Measurements from ENCODE around the gene TRMT13. TPM values are rescaled to one million over a fixed set of nuclear protein-coding genes. Genes with fewer than 3 reads are reported as not detected.
A peak's percentile ranks its signal among the peaks of the same experiment; 100 is the strongest.
"Not testable (repeated sequence)": the region's sequence is repeated elsewhere in the genome, so short reads cannot be mapped to it uniquely, and the experiment has no call there.

The TRMT13 gene
- total RNA-seq, 1 donor from 2014 or later, result 28.8 TPM

DNA sequence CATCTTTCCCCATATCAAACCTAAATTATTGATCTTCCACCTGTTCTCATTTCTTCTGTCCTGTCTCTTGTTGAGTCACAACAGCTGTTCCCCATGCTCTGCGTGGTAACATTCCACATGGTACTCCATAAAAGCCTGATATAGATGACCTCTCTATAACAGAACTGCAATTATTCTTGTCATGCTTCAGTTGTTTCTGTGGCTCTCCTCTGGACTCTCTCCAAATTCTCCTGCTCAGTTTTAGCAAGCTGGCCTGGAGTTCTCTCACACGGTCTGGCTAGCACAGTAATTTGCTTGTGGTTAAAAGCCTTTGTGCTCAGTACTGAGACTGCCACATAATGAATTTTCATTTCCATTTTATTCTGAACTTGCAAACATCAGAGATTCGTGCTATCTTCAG is 55.7 kb downstream of the TRMT13 start:
- Histone ChIP-seq H3K36me3 (no peaks in the 10 kb centered on the region), H3K4me3 (no peak overlapping the region), H3K79me2 (ENCODE audit: low read depth) (no peaks in the 10 kb centered on the region), H3K9ac (no peak overlapping the region), H2AFZ (replicated peaks) (no peak overlapping the region), H3K4me2 (no peak overlapping the region), H3K27me3 (no peaks in the 10 kb centered on the region), H4K20me1 (ENCODE audit: low read depth) (no peaks in the 10 kb centered on the region), H3K27ac (no peak overlapping the region), H3K4me1 (peaks cover 7% of the 10 kb centered on the region), H3K9me3 (ENCODE audit: low read depth) (no peaks in the 10 kb centered on the region), H3F3A (ENCODE audit: low read depth) (peaks cover 5% of the 10 kb centered on the region)
- TF ChIP-seq EZH2 (IDR thresholded peaks at IDR 0.05), result no peak
- TF ChIP-seq EZH2phosphoT487 (IDR thresholded peaks at IDR 0.05), result no peak
- TF ChIP-seq CTCF (IDR thresholded peaks at IDR 0.05), result no peak
- peaks cover 4% of the 10 kb centered on the region for H3K36me3 Mint-ChIP-seq
- H3K4me1 Mint-ChIP-seq, result peaks cover 4% of the 10 kb centered on the region
- H3K4me3 Mint-ChIP-seq, result no peak overlapping the region
- no peaks in the 10 kb centered on the region for H3K9me3 Mint-ChIP-seq
- no peak for DNase-seq (ENCODE audit: low spot score)
- no peak overlapping the region for H3K27ac Mint-ChIP-seq
- no peaks in the 10 kb centered on the region for H3K27me3 Mint-ChIP-seq (ENCODE audit: insufficient read depth, low read depth)

GRCh38 chr1:100198596-100198995 is 65.6 kb downstream of the TRMT13 start:
- peak overlapping the region; percentile 78 for H3K27ac Mint-ChIP-seq
- no peak overlapping the region for H3K4me3 Mint-ChIP-seq
- H3F3A ChIP-seq (ENCODE audit: low read depth), result peaks cover 5% of the 10 kb centered on the region

GRCh38 chr1:100200060-100200459 is 67.1 kb downstream of the TRMT13 start:
- H3K4me1 Mint-ChIP-seq, result not testable (repeated sequence)

More at GRCh38 chr1:100198596-100198995, 65.6 kb downstream of the TRMT13 start:
- Histone ChIP-seq H4K20me1 (ENCODE audit: low read depth) (no peaks in the 10 kb centered on the region), H2AFZ (replicated peaks) (no peak overlapping the region), H3K36me3 (peaks cover 20% of the 10 kb centered on the region), H3K9ac (no peak overlapping the region), H3K9me3 (ENCODE audit: low read depth) (no peaks in the 10 kb centered on the region), H3K27ac (no peak overlapping the region), H3K79me2 (ENCODE audit: low read depth) (no peaks in the 10 kb centered on the region), H3K27me3 (no peaks in the 10 kb centered on the region), H3K4me3 (no peak overlapping the region), H3K4me2 (no peak overlapping the region), H3K4me1 (peaks cover 11% of the 10 kb centered on the region)
- DNase-seq (ENCODE audit: low spot score), result no peak
- peaks cover 2% of the 10 kb centered on the region for H3K4me1 Mint-ChIP-seq
- TF ChIP-seq CTCF (IDR thresholded peaks at IDR 0.05) (no peak), EZH2phosphoT487 (IDR thresholded peaks at IDR 0.05) (no peak), EZH2 (IDR thresholded peaks at IDR 0.05) (no peak)
- peaks cover 46% of the 10 kb centered on the region for H3K36me3 Mint-ChIP-seq
- H3K27me3 Mint-ChIP-seq (ENCODE audit: insufficient read depth, low read depth), result no peaks in the 10 kb centered on the region
- peaks cover 6% of the 10 kb centered on the region for H3K9me3 Mint-ChIP-seq

More at GRCh38 chr1:100200060-100200459, 67.1 kb downstream of the TRMT13 start:
- peaks cover 11% of the 10 kb centered on the region for H3K4me1 ChIP-seq
- not testable (repeated sequence) for H3K79me2 ChIP-seq (ENCODE audit: low read depth); H3K27ac Mint-ChIP-seq; H3K27me3 ChIP-seq; H3K4me3 Mint-ChIP-seq; H3K4me3 ChIP-seq; H3K27me3 Mint-ChIP-seq (ENCODE audit: insufficient read depth, low read depth); H4K20me1 ChIP-seq (ENCODE audit: low read depth); H3K9me3 ChIP-seq (ENCODE audit: low read depth); H3F3A ChIP-seq (ENCODE audit: low read depth); H3K9ac ChIP-seq; H2AFZ ChIP-seq (replicated peaks)
- H3K36me3 ChIP-seq, result peaks cover 26% of the 10 kb centered on the region
- peak overlapping the region; percentile 57 for H3K4me2 ChIP-seq
- H3K27ac ChIP-seq, result peak overlapping the region; percentile 67
- peak; percentile 64 for DNase-seq (ENCODE audit: low spot score)
- Mint-ChIP-seq H3K36me3 (peaks cover 60% of the 10 kb centered on the region), H3K9me3 (peaks cover 12% of the 10 kb centered on the region)

Small RNA genes within 50 kb of the gene (small RNA-seq; reads per million reads assigned to genes)
- gene AC093019.1 (not detected), gene RPL23AP90 (not detected)

Other genes with a start within 250 kb of the TRMT13 start
- 22.5 and 38.9 TPM in 2 replicates for gene SLC35A3, start 163.2 kb upstream of the TRMT13 start, total RNA-seq (ENCODE audit: low replicate concordance)
- 16.7 and 31.7 TPM in 2 replicates for gene SASS6, start 233 bp upstream of the TRMT13 start, total RNA-seq (ENCODE audit: low replicate concordance)
- 0.54 and 0.87 TPM in 2 replicates for gene LRRC39, start 45.1 kb downstream of the TRMT13 start, total RNA-seq (ENCODE audit: low replicate concordance)
- 9.0 and 13.7 TPM in 2 replicates for gene DBT, start 116.7 kb downstream of the TRMT13 start, total RNA-seq (ENCODE audit: low replicate concordance)
- gene RTCA, start 133.1 kb downstream of the TRMT13 start, total RNA-seq (ENCODE audit: low replicate concordance), result 34.1 and 69.7 TPM in 2 replicates
- 26.9 and 37.0 TPM in 2 replicates for gene CDC14A, start 219.3 kb downstream of the TRMT13 start, total RNA-seq (ENCODE audit: low replicate concordance)